ENCODE data around the gene ARCN1.

The ARCN1 gene

DNA sequence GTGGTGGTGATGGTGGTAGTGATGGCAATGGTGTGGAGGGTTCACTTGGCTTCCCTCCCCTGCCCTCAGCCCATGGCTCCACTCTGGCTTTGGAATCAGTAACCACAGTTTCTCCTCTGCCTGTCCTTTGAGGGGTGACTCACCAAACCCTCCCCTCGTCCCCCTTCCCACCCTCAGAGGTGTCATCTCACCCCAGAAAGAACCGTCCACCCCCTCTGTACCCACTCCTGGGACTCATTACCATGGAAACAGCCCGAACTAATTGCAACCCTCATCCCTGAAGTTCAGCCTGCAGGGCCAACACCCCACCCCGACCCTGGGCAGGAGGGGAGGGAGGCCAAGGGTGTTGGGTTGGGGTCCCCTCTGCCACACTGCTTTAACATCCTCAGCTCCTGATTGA lies 61.8 kb downstream of the ARCN1 start:
- DNase-seq (ENCODE audit: low read depth) = no peak
- no peak for TF ChIP-seq CTCF (IDR thresholded peaks at IDR 0.05; ENCODE audit: control insufficient read depth, extremely low read depth, insufficient read depth)
- peak overlapping the region; percentile 51 for H3K4me3 ChIP-seq (ENCODE audit: low read depth, low read length)

DNA sequence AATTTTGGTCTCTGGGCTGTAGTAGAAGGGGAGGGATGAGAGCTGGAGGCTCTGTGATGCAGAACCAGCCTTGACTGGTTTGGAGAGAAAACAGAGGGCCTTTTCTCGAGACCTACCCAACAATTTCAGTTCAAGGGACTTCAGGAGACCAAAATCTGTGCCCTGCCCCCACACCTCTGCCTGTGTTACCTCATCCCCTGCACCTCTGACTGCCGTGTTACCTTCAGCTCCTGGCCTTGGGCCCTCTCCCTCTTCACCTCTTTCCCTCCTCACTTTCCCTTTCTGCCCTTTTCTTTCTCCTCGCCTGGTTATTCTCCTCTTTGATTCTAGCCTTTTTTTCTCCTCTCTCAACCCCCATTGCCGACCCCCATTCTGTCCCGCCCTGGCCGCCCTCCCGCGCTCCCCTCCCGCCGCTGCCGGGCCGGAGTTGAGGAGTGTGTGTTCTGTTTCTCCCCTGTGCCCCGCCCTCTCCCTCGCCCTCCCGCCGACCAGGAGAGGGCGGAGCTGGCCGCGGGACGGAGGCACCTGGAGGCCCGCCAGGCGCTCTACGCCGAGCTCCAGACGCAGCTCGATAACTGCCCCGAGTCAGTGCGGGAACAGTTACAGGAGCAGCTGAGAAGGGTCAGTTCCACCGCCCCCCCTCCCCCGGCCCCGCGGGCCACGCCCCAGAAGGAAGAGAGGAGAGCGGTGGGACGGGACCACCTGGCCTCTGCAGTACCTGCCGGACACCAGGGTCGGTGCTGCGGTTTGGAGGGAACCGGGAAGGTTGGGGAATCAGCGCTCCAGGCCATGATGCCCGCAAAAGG lies 62.4 kb downstream of the ARCN1 start:
- DNase-seq (ENCODE audit: low read depth) = no peak
- no peak for TF ChIP-seq CTCF (IDR thresholded peaks at IDR 0.05; ENCODE audit: control insufficient read depth, extremely low read depth, insufficient read depth)
- H3K4me3 ChIP-seq (ENCODE audit: low read depth, low read length) = peak overlapping the region; percentile 51

DNA sequence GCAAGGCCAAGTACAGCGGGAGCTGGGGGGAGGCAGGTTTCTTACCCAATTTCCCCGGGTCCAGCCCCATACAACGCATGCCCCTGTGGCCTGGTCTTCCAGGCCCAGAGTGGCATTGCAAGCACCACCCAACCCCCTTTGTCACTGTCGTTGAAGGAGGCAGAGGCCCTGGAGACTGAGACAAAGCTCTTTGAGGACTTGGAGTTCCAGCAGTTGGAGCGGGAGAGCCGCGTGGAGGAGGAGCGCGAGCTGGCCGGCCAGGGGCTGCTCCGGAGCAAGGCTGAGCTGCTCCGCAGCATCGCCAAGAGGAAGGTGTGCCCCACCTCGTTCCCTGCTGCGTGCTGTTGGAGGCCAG lies 63.0 kb downstream of the ARCN1 start:
- H3K4me3 ChIP-seq (ENCODE audit: low read depth, low read length) = peak overlapping the region; percentile 51
- DNase-seq (ENCODE audit: low read depth) = no peak
- TF ChIP-seq CTCF (IDR thresholded peaks at IDR 0.05; ENCODE audit: control insufficient read depth, extremely low read depth, insufficient read depth) = no peak

DNA sequence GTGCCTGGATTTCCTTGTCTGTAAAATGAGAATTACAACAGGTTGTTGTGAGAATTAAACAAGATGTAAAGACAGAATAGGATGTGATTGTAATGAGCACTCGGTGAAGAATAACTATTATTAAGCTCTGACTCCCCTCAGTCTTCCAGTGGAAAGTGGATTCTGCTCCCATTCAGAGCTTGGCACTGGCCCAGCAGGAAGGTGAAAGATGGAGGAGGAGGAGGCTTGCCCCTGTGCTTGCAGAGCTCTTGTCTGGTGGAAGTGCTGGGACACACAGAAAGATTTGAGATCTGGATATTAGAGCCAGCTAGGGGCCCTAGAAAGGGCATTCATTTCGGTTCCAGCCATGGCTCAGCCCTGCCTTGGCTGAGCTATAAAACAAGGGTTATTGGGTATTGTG lies 63.4 kb downstream of the ARCN1 start:
- H3K4me3 ChIP-seq (ENCODE audit: low read depth, low read length) = peak overlapping the region; percentile 51
- no peak for DNase-seq (ENCODE audit: low read depth)

GRCh38 chr11:118636569-118637290 lies 64.5 kb downstream of the ARCN1 start:
- DNase-seq (ENCODE audit: low read depth) = no peak
- no peak for TF ChIP-seq CTCF (IDR thresholded peaks at IDR 0.05; ENCODE audit: control insufficient read depth, extremely low read depth, insufficient read depth)
- no peak overlapping the region for H3K4me3 ChIP-seq (ENCODE audit: low read depth, low read length)

More for the DNA sequence above, 63.4 kb downstream of the ARCN1 start:
- no peak for TF ChIP-seq CTCF (IDR thresholded peaks at IDR 0.05; ENCODE audit: control insufficient read depth, extremely low read depth, insufficient read depth)

GRCh38 chr11:118638726-118639125 lies 66.5 kb downstream of the ARCN1 start:
- no peak for DNase-seq (ENCODE audit: low read depth)
- no peak for TF ChIP-seq CTCF (IDR thresholded peaks at IDR 0.05; ENCODE audit: control insufficient read depth, extremely low read depth, insufficient read depth)
- H3K4me3 ChIP-seq (ENCODE audit: low read depth, low read length) = no peak overlapping the region

All from LNCaP clone FGC (cell line).